ENCODE data around the gene FAM131A.

DNA sequence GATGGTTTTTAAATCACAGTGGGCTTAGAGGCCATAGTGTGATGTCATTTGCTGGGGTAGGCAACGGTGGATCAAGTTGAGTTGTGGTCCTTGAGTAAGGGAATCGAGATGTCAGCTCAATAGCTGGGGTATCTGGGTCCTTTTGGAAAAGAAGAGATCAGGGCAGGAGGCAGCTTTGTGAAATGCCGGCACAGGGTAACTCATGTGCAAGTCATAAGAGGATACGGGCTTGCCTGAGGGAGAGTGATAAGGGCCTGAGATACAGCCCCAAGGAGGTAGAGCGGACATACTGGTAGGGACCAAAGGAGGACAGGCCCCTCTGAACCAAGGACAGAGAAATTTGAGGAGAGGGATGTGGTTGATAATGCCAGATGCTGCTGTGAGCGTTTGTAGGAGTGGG, 4.2 kb upstream of the FAM131A start:
- TF ChIP-seq, protein P1, sequence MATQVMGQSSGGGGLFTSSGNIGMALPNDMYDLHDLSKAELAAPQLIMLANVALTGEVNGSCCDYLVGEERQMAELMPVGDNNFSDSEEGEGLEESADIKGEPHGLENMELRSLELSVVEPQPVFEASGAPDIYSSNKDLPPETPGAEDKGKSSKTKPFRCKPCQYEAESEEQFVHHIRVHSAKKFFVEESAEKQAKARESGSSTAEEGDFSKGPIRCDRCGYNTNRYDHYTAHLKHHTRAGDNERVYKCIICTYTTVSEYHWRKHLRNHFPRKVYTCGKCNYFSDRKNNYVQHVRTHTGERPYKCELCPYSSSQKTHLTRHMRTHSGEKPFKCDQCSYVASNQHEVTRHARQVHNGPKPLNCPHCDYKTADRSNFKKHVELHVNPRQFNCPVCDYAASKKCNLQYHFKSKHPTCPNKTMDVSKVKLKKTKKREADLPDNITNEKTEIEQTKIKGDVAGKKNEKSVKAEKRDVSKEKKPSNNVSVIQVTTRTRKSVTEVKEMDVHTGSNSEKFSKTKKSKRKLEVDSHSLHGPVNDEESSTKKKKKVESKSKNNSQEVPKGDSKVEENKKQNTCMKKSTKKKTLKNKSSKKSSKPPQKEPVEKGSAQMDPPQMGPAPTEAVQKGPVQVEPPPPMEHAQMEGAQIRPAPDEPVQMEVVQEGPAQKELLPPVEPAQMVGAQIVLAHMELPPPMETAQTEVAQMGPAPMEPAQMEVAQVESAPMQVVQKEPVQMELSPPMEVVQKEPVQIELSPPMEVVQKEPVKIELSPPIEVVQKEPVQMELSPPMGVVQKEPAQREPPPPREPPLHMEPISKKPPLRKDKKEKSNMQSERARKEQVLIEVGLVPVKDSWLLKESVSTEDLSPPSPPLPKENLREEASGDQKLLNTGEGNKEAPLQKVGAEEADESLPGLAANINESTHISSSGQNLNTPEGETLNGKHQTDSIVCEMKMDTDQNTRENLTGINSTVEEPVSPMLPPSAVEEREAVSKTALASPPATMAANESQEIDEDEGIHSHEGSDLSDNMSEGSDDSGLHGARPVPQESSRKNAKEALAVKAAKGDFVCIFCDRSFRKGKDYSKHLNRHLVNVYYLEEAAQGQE (IDR thresholded peaks at IDR 0.05; ENCODE audit: borderline replicate concordance) = no peak
- TF ChIP-seq, protein P1 (CRISPR knock-in tag; IDR thresholded peaks at IDR 0.05; ENCODE audit: low read depth) = no peak
- TF ChIP-seq EZH2 (IDR thresholded peaks at IDR 0.05; ENCODE audit: borderline replicate concordance, low read depth, low read length) (no peak), SMARCA4 (IDR thresholded peaks at IDR 0.05) (peak; percentile 27; the same call in 1 of the 2 replicates), ARID2 (IDR thresholded peaks at IDR 0.05) (no peak), MEF2D (tag; conservative IDR thresholded peaks at IDR 0.05; ENCODE audit: low read depth) (no peak), SAP30 (IDR thresholded peaks at IDR 0.05; ENCODE audit: borderline replicate concordance, insufficient read depth, low read depth, low read length, poor library complexity, severe bottlenecking) (no peak), SMAD3 (CRISPR knock-in tag; conservative IDR thresholded peaks at IDR 0.05) (no peak), KLF13 (tag; IDR thresholded peaks at IDR 0.05; ENCODE audit: borderline replicate concordance, low read depth) (no peak), POLR2A (conservative IDR thresholded peaks at IDR 0.05) (0 out of 2 replicates have a peak, but pooled peaks have one; percentile 5), MYNN (IDR thresholded peaks at IDR 0.05) (no peak), MYNN (CRISPR knock-in tag; IDR thresholded peaks at IDR 0.05) (no peak), PTRF (tag; IDR thresholded peaks at IDR 0.05) (no peak)
- TF ChIP-seq, protein P2, sequence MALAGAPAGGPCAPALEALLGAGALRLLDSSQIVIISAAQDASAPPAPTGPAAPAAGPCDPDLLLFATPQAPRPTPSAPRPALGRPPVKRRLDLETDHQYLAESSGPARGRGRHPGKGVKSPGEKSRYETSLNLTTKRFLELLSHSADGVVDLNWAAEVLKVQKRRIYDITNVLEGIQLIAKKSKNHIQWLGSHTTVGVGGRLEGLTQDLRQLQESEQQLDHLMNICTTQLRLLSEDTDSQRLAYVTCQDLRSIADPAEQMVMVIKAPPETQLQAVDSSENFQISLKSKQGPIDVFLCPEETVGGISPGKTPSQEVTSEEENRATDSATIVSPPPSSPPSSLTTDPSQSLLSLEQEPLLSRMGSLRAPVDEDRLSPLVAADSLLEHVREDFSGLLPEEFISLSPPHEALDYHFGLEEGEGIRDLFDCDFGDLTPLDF (CRISPR knock-in tag; IDR thresholded peaks at IDR 0.05) = no peak
- TF ChIP-seq, protein P3, sequence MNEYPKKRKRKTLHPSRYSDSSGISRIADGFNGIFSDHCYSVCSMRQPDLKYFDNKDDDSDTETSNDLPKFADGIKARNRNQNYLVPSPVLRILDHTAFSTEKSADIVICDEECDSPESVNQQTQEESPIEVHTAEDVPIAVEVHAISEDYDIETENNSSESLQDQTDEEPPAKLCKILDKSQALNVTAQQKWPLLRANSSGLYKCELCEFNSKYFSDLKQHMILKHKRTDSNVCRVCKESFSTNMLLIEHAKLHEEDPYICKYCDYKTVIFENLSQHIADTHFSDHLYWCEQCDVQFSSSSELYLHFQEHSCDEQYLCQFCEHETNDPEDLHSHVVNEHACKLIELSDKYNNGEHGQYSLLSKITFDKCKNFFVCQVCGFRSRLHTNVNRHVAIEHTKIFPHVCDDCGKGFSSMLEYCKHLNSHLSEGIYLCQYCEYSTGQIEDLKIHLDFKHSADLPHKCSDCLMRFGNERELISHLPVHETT (CRISPR knock-in tag; conservative IDR thresholded peaks at IDR 0.05 in 1 of 2, IDR thresholded peaks at IDR 0.05 in 1 of 2) = no peak
- TF ChIP-seq, protein P4, sequence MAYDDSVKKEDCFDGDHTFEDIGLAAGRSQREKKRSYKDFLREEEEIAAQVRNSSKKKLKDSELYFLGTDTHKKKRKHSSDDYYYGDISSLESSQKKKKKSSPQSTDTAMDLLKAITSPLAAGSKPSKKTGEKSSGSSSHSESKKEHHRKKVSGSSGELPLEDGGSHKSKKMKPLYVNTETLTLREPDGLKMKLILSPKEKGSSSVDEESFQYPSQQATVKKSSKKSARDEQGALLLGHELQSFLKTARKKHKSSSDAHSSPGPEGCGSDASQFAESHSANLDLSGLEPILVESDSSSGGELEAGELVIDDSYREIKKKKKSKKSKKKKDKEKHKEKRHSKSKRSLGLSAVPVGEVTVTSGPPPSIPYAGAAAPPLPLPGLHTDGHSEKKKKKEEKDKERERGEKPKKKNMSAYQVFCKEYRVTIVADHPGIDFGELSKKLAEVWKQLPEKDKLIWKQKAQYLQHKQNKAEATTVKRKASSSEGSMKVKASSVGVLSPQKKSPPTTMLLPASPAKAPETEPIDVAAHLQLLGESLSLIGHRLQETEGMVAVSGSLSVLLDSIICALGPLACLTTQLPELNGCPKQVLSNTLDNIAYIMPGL (CRISPR knock-in tag; IDR thresholded peaks at IDR 0.05) = no peak
